Fibroblast of skin of right biceps (primary cell): ENCODE measurements around the gene HOXB8.

ENCODE experiments used
- DNase-seq: peaks from one replicate; pipeline ENCODE4 v3.0.0-alpha.2; 2013

HOXB8 gene

GRCh38 chr17:48615047-48615962, at the start of gene HOXB8:
HOXB8 (minus strand) TSS chr17:48615292; CDS start chr17:48614704, 588 bp downstream.
- peak; percentile 48 for DNase-seq

DNA sequence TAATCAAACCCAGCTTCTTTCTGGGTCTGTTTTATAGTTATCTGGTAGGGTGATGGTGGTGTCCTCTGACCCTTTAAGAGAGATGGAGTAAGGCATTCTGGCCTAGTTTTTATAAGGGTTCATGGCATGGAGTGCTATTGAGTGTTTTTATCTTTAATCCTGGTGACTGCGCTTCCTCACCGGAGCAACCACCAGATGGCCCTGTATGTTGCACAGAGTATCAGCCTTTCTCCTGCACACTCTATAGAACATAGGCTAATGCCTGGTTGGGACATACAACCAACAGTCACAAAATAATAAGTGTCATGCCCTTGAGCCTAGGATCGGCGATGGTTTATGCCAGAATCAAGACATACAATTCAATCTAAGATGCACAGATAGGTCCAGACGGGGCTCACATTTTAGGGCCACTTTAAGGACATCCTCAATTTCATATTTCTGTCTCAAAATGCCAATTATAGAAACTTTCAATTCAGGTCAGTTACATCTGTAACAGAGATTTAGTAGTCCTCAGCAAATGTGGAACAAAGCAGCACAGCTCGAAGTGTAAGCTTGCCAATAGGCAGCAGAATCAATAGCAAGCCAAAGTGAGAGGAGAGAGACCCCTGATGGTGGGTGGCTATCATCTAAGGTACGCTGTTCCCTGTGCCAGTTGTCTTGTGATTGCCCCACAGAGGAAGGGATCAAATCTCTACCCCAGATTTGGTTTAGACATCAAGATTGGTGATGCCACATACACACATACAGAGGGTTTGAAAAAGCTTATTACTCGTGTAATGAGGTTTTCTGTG, 48.2 kb upstream of the HOXB8 start:
- DNase-seq, result no peak

- no peak for DNase-seq
These were observed 40.8 kb upstream of the HOXB8 start for GRCh38 chr17:48655913-48656312.

GRCh38 chr17:48649741-48650140, 34.6 kb upstream of the HOXB8 start:
- no peak for DNase-seq

DNA sequence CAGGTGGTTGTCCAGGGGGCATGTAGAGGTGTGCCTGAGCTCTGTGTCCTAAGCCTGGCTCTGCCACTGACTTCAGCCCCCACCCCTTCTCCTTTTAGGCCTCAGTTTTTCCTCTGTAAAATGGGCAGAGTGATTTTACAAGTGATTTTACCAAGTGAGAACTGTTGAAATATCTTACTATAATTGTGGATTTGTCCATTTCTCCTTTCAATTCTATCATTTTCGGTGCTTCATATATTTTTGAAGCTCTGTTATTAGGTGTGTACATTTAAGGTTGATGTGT, 32.8 kb upstream of the HOXB8 start:
- DNase-seq, result no peak

- DNase-seq, result no peak
These were observed 32.2 kb upstream of the HOXB8 start for GRCh38 chr17:48647103-48647962.

GRCh38 chr17:48646183-48647102, 31.4 kb upstream of the HOXB8 start:
- DNase-seq, result no peak

DNA sequence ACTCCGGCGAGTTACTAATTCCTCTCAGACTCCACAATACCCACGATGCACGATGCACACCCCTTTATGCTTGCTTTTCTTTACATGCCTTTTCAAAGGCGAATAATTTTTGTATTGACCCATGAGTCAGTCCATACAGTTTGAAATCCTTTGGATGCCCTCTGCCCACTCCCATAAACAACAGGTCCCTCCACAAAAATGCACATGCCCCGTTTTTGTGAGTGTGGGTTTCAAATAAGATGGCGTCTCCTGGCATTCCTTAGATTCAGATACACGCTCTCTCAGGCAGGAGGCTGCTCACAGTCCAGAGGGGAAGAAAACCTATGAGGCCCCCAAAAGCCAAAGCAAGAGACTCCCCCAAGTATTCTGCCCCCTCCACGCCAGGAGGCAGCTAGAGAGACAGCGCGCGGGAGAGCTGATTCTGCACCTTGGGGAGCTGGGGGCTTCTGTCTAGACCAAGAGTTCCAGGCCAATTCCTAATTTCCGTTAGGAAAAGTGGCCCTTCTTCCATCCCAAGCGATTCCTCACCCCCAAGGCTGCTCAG, 30.6 kb upstream of the HOXB8 start:
- DNase-seq, result no peak

GRCh38 chr17:48644910-48645557, 29.9 kb upstream of the HOXB8 start:
- DNase-seq, result no peak

- DNase-seq, result no peak
These were observed 29.1 kb upstream of the HOXB8 start for GRCh38 chr17:48644159-48644558.

- no peak for DNase-seq
These were observed 28.6 kb upstream of the HOXB8 start for GRCh38 chr17:48643697-48644012.

DNA sequence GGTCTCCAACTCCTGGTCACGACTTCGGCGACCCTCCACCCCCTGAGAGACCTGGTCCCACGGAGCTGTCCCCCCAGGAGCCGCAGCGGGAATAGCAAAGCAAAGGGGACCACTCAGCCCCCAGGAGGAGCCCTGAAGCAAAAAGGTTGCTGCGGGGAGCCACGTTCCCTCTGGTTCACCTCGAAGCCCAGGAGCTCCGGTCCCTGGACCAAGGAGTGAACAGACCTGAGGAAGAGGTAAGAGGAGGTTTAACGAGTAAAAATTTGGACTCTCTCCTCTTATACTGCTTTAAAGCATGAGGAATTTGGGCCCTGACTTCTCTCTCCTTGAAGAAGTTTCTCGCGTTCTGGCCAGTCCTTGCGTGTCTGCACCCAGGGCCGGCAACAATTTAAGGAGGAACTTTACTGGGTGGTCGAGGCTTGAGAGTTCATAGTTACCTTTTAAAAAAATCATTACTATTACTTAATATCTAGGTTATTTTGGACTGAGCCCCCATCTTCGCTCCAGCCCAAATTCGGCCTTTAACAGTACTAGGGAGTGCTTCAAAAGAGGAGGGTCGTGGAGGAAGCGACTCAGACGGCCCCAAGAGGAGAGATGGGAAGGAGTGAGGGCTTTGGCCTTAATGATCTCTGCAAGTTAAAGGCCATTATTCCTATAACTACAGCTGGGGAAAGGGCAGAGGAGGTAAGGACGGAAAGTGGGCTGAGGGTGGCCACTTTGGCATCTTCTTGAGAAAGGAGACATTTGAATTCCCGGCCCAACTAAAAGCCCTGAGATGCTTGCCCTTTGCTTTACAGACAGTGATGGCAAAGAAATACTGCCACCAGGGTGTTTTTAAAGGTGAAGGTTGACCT, 28.0 kb upstream of the HOXB8 start:
- no peak for DNase-seq

DNA sequence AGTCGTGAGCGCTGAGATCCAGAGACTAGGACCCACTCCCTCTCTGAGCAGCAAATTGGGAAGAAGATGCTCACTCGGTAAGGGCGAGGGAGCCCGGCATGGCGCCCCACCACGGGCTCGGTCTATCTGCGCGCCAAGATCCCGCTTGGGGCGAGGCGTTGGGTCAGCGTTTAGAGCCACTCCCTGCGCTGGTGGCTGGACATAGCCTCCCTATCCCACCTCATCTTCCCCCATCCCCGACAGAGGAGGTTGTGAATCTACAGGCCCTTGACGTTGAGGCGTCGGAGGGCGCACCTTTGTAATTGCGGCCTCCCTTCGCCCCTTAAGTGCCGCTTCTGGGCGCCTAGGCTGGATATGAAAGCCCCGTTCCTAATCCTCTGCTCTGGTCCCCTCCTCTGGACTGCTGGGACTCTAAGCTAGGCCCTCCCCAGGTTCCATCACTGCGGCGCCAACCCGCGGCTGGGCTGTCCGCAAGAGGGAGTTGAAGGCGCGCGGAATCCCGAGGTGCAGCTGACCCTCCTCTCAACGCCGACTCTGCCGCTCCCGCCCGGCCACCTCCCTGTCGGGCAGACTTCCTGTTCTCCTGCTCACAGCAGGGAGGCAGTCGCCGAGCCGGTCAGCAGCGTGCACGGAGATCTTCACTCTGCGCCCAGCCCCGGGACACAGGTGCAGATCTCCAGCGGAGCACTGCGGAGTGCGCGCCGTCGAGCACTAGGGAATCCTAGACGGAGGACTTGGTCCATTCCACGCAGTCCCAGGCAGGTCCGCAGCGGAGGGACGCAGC, 27.2 kb upstream of the HOXB8 start:
- DNase-seq, result no peak

- DNase-seq, result no peak
These were observed 26.5 kb upstream of the HOXB8 start for GRCh38 chr17:48641541-48642058.

DNA sequence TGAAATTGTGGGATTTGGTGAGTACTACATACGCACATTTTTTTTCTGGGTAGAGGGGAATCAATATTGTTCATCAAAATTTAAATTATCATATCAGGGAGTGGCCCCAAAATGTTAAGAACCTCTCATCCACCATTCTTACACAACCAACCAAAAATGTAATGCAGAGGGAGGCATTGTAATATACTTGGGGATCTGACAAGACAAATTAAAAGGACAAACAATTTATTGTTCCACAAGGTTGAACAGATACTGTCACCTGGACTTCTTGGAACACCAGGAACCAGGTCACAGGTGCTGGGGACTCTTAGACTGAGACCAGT, 25.7 kb upstream of the HOXB8 start:
- no peak for DNase-seq

GRCh38 chr17:48639982-48640857, 25.1 kb upstream of the HOXB8 start:
- no peak for DNase-seq

GRCh38 chr17:48639136-48639535, 24.0 kb upstream of the HOXB8 start:
- no peak for DNase-seq
